PC-9 (cell line): Measurements from ENCODE around the gene TMEM117. TPM values are rescaled to one million over a fixed set of nuclear protein-coding genes. Genes with fewer than 3 reads are reported as not detected.

ENCODE experiments used
- BruUV-seq: library from RNA; stranded (reverse); fragments of 400-500 nt; replicated peaks from 2 replicates; lab custom pipeline; 2021; lab: Mats Ljungman, UMichigan
- CTCF ChIA-PET: fragments of 300-600 bp; sonication (Branson Sonifier 250); formaldehyde crosslinking; loops from one replicate; lab custom pipeline; 2022; ENCODE audit warnings: antibody characterized with exemption; lab: Charles Lee
- POLR2A ChIA-PET: fragments of 300-600 bp; sonication (Branson Sonifier 250); formaldehyde crosslinking; loops from one replicate; lab custom pipeline; 2022; ENCODE audit warnings: antibody characterized with exemption; ENCODE audit not compliant: unreplicated experiment; lab: Charles Lee
- DNase-seq, 2 experiments: peaks; one replicate each; pipeline versions ENCODE4 v3.0.0 to v3.0.0-alpha.2; 2015 to 2022; ENCODE audit warnings: mixed read lengths in 1 of 2
- H2AFZ ChIP-seq: fragments of 200-600 bp; sonication (generic); 2 replicates; pipeline ENCODE4 v1.8.1; 2017; ENCODE audit warnings: antibody characterized with exemption
- H3F3A ChIP-seq: fragments of 200-600 bp; sonication (generic); 2 replicates; pipeline ENCODE4 v1.8.1; 2017; ENCODE audit warnings: antibody characterized with exemption, mild to moderate bottlenecking, low read depth; ENCODE audit not compliant: insufficient read depth
- H3K27ac ChIP-seq: fragments of 200-600 bp; sonication (generic); 2 replicates; pipeline ENCODE4 v1.6.1; 2016; ENCODE audit warnings: mixed run types
- H3K27me3 ChIP-seq: fragments of 200-600 bp; sonication (generic); 2 replicates; pipeline ENCODE4 v1.6.1; 2016; ENCODE audit warnings: low read depth, mixed run types; ENCODE audit not compliant: insufficient read depth
- H3K36me3 ChIP-seq: fragments of 200-600 bp; sonication (generic); 2 replicates; pipeline ENCODE4 v1.6.1; 2016; ENCODE audit warnings: low read depth, mixed run types
- H3K4me1 ChIP-seq: fragments of 200-600 bp; sonication (generic); replicated peaks from 2 replicates; pipeline ENCODE4 v1.6.1; 2016; ENCODE audit warnings: mixed run types; ENCODE audit not compliant: insufficient read depth
- H3K4me2 ChIP-seq: fragments of 200-600 bp; sonication (generic); 2 replicates; pipeline ENCODE4 v1.6.1; 2017; ENCODE audit warnings: mixed run types
- H3K4me3 ChIP-seq: fragments of 200-600 bp; sonication (generic); 2 replicates; pipeline ENCODE4 v1.6.1; 2016; ENCODE audit warnings: mixed run types
- H3K79me2 ChIP-seq: fragments of 200-600 bp; sonication (generic); 2 replicates; pipeline ENCODE4 v1.6.1; 2017; ENCODE audit warnings: low read depth, mixed run types
- H3K9me2 ChIP-seq: fragments of 200-600 bp; sonication (generic); 2 replicates; pipeline ENCODE4 v1.8.1; 2017; ENCODE audit warnings: mild to moderate bottlenecking; ENCODE audit not compliant: insufficient read depth
- H3K9me3 ChIP-seq: fragments of 200-600 bp; sonication (generic); 2 replicates; pipeline ENCODE4 v1.8.1; 2016; ENCODE audit warnings: low read depth; ENCODE audit not compliant: insufficient read depth
- H4K20me1 ChIP-seq: fragments of 200-600 bp; sonication (generic); 2 replicates; pipeline ENCODE4 v1.8.1; 2017; ENCODE audit not compliant: insufficient read depth
- CTCF ChIP-seq: fragments of 200-600 bp; sonication (generic); conservative IDR thresholded peaks from 2 replicates; pipeline ENCODE4 v1.6.1; 2017; ENCODE audit warnings: mixed run types, antibody characterized with exemption, mild to moderate bottlenecking, moderate library complexity
- EZH2 ChIP-seq: fragments of 200-600 bp; sonication (generic); IDR thresholded peaks from 2 replicates; pipeline ENCODE4 v1.8.0; 2017; ENCODE audit warnings: antibody characterized with exemption, low read depth
- intact Hi-C: fragments of 100-400 bp; cut with micrococcal nuclease; formaldehyde crosslinking; loops from one replicate; pipeline ENCODE4 v1.10.0; 2022; ENCODE audit not compliant: unreplicated experiment
- total RNA-seq: library from RNA; stranded (reverse); gene quantifications from 2 replicates; pipeline ENCODE4 v1.2.3, GENCODE V29; 2021

TMEM117 gene
- total RNA-seq, 1 experiment from 2014 or later, result 2.0 TPM

DNA sequence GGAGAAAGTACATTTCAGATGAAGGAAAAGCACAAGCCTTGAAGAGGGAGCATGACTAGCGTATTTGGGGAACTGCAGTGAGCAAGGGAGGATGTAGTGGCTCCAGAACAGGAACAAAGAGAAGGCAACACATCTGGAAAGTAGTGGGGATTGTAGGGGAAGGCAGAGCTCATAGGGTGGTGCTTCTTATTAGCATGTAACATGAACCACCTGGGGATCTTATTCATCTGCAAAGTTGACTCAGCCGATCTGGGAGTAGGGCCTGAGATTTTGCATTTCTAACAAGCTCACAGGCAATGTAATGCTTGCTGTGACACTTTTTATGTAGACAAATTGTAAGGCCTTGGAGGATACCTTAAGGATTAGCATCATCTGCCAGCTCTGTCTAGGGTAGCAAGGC lies 592.9 kb downstream of the TMEM117 start:
- no TSS peak for BruUV-seq
- Histone ChIP-seq H3F3A (no peaks in the 10 kb centered on the region), H3K4me2 (no peak overlapping the region), H3K27ac (no peak overlapping the region), H3K4me1 (no peaks in the 10 kb centered on the region), H3K4me3 (no peak overlapping the region), H3K79me2 (no peaks in the 10 kb centered on the region), H3K9me3 (no peaks in the 10 kb centered on the region), H2AFZ (no peak overlapping the region), H3K9me2 (no peaks in the 10 kb centered on the region), H3K36me3 (no peaks in the 10 kb centered on the region), H4K20me1 (no peaks in the 10 kb centered on the region), H3K27me3 (no peaks in the 10 kb centered on the region)
- no peak for DNase-seq
- intact Hi-C loops, result no loop called here
- ChIA-PET CTCF (no interaction called here), POLR2A (interaction anchor here (0.5 kb wide), 1 partner anchor 107 kb away, joined by 4 read pairs; no protein-coding TSS in a partner anchor)
- TF ChIP-seq EZH2 (no peak), CTCF (no peak)

GRCh38 chr12:44431647-44432343 lies 595.9 kb downstream of the TMEM117 start:
- H3K4me2 ChIP-seq, result no peak overlapping the region
- TF ChIP-seq CTCF, result no peak
- no peak for TF ChIP-seq EZH2
- intact Hi-C loops, result no loop called here
- H2AFZ ChIP-seq, result no peak overlapping the region
- no peak overlapping the region for H3K4me3 ChIP-seq
- no peak for DNase-seq
- H3K9me2 ChIP-seq, result no peaks in the 10 kb centered on the region
- BruUV-seq, result no TSS peak
- H3K27ac ChIP-seq, result no peak overlapping the region
- H3K4me1 ChIP-seq, result no peaks in the 10 kb centered on the region
- H3K27me3 ChIP-seq, result no peaks in the 10 kb centered on the region
- no peaks in the 10 kb centered on the region for H3K79me2 ChIP-seq
- no peaks in the 10 kb centered on the region for H3K36me3 ChIP-seq
- no peaks in the 10 kb centered on the region for H3F3A ChIP-seq
- POLR2A ChIA-PET, result no interaction called here
- CTCF ChIA-PET, result no interaction called here
- no peaks in the 10 kb centered on the region for H3K9me3 ChIP-seq
- H4K20me1 ChIP-seq, result no peaks in the 10 kb centered on the region

DNA sequence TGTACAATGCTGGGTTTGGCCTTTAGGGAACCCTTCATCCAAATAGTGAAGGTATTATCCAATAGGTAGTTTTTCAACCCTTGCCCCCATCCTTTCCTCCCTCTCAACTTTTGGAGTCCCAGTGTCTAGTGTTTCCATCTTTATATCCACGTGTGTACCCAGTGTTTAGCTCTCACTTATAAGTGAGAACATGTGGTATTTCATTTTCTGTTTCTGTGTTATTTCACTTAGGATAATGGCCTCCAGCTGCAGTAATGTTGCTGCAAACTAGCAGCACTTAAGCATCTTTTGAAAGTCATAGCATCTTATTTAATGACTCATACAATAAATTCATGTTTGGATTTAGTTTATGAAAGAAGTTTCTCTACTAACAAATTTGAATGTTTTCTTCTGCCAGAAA lies 597.8 kb downstream of the TMEM117 start:
- intact Hi-C loops, result no loop called here
- H3K27me3 ChIP-seq, result no peaks in the 10 kb centered on the region
- no peaks in the 10 kb centered on the region for H3K4me1 ChIP-seq
- H3K79me2 ChIP-seq, result no peaks in the 10 kb centered on the region
- no TSS peak for BruUV-seq
- CTCF ChIA-PET, result no interaction called here
- DNase-seq, result no peak
- POLR2A ChIA-PET, result no interaction called here
- TF ChIP-seq CTCF (no peak), EZH2 (no peak)
- no peaks in the 10 kb centered on the region for H3K36me3 ChIP-seq
- H3K9me2 ChIP-seq, result no peaks in the 10 kb centered on the region
- H2AFZ ChIP-seq, result no peak overlapping the region
- no peaks in the 10 kb centered on the region for H3F3A ChIP-seq
- H3K27ac ChIP-seq, result no peak overlapping the region
- H3K9me3 ChIP-seq, result no peaks in the 10 kb centered on the region
- H3K4me3 ChIP-seq, result no peak overlapping the region
- H3K4me2 ChIP-seq, result no peak overlapping the region
- H4K20me1 ChIP-seq, result no peaks in the 10 kb centered on the region
